ENCODE results near the gene XAB2. TPM values are rescaled to one million over a fixed set of nuclear protein-coding genes. Genes with fewer than 3 reads are reported as not detected.

XAB2 gene
- total and polyA plus RNA-seq, 10 donors: 31.8 to 52.2 (median 42.7) TPM

- no peak for DNase-seq
- Histone ChIP-seq H3K27ac (peak overlapping the region in 6 of 8 donors; percentile 47 to 74 (median 65)), H3K4me1 (peaks cover 0 to 30% (median 14%) of the 10 kb centered on the region in 6 donors), H3K36me3 (peaks cover 10 to 64% (median 47%) of the 10 kb centered on the region in 6 donors), H3K27me3 (replicated peaks in 1 of 7) (no peaks in the 10 kb centered on the region), H3K4me3 (no peak overlapping the region), H3K9me3 (no peaks in the 10 kb centered on the region)
- intact Hi-C loops (cut with DNase I; ENCODE audit: low total_unique reads): no loop called here
- TF ChIP-seq CTCF (IDR thresholded peaks at IDR 0.05 in 8 of 11, conservative IDR thresholded peaks at IDR 0.05 in 3 of 11) (no peak), POLR2A (IDR thresholded peaks at IDR 0.05) (no peak), POLR2AphosphoS5 (IDR thresholded peaks at IDR 0.05) (peak in 1 of 3 donors; percentile 54)
- WGBS, 5 donors: 63 to 78% (median 74%) methylated on average over 4 of the region's 4 CpGs
Observed at GRCh38 chr19:7618348-7618747, 11.0 kb downstream of the XAB2 start.

GRCh38 chr19:7617735-7618134 lies 11.6 kb downstream of the XAB2 start:
- DNase-seq: no peak
- TF ChIP-seq POLR2AphosphoS5 (IDR thresholded peaks at IDR 0.05) (peak in 1 of 3 donors; percentile 53), POLR2A (IDR thresholded peaks at IDR 0.05) (no peak)
- peaks cover 10 to 57% (median 41%) of the 10 kb centered on the region in 6 donors for H3K36me3 ChIP-seq
- intact Hi-C loops (cut with DNase I; ENCODE audit: low total_unique reads): no loop called here
- H3K9me3 ChIP-seq: no peaks in the 10 kb centered on the region
- H3K27me3 ChIP-seq (replicated peaks in 1 of 7): no peaks in the 10 kb centered on the region
- WGBS, 5 donors: 58 to 88% (median 74%) methylated on average over 13 to 28 of the region's 28 CpGs
- H3K4me1 ChIP-seq: peaks cover 0 to 30% (median 14%) of the 10 kb centered on the region in 6 donors
- H3K4me3 ChIP-seq: no peak overlapping the region
- peak overlapping the region in 6 of 8 donors; percentile 1 to 74 (median 65) for H3K27ac ChIP-seq

- Histone ChIP-seq H3K27ac (peak overlapping the region in 3 of 8 donors; percentile 63 to 74 (median 67)), H3K4me1 (peaks cover 0 to 30% (median 14%) of the 10 kb centered on the region in 6 donors), H3K9me3 (no peaks in the 10 kb centered on the region), H3K36me3 (peaks cover 5 to 52% (median 36%) of the 10 kb centered on the region in 6 donors), H3K4me3 (no peak overlapping the region), H3K27me3 (replicated peaks in 1 of 7) (no peaks in the 10 kb centered on the region)
- no peak for DNase-seq
- 91 to 97% (median 94%) methylated on average over 11 to 12 of the region's 12 CpGs for WGBS, 5 donors
- intact Hi-C loops (cut with DNase I; ENCODE audit: low total_unique reads): no loop called here
- no peak for TF ChIP-seq POLR2AphosphoS5 (IDR thresholded peaks at IDR 0.05)
- no peak for TF ChIP-seq POLR2A (IDR thresholded peaks at IDR 0.05)
- TF ChIP-seq CTCF (IDR thresholded peaks at IDR 0.05 in 8 of 11, conservative IDR thresholded peaks at IDR 0.05 in 3 of 11): no peak
Observed at GRCh38 chr19:7617172-7617571, 12.2 kb downstream of the XAB2 start.

GRCh38 chr19:7614859-7615741 lies 14.2 kb downstream of the XAB2 start:
- no peak for DNase-seq
- peaks cover 1 to 31% (median 15%) of the 10 kb centered on the region in 6 donors for H3K36me3 ChIP-seq
- H3K4me1 ChIP-seq: peaks cover 0 to 29% (median 13%) of the 10 kb centered on the region in 6 donors
- intact Hi-C loops (cut with DNase I; ENCODE audit: low total_unique reads): no loop called here
- H3K27ac ChIP-seq: no peak overlapping the region
- TF ChIP-seq CTCF (IDR thresholded peaks at IDR 0.05 in 8 of 11, conservative IDR thresholded peaks at IDR 0.05 in 3 of 11) (no peak), POLR2A (IDR thresholded peaks at IDR 0.05) (no peak), POLR2AphosphoS5 (IDR thresholded peaks at IDR 0.05) (peak in 1 of 3 donors; percentile 13)
- H3K9me3 ChIP-seq: no peaks in the 10 kb centered on the region
- no peak overlapping the region for H3K4me3 ChIP-seq
- WGBS, 5 donors: 87 to 93% (median 88%) methylated on average over 47 to 59 of the region's 59 CpGs
- H3K27me3 ChIP-seq (replicated peaks in 1 of 7): no peaks in the 10 kb centered on the region
